T-helper 9 cell (primary cell): ENCODE results near the gene MEX3B.
"Not testable (repeated sequence)": the region's sequence is repeated elsewhere in the genome, so short reads cannot be mapped to it uniquely, and the experiment has no call there.

ENCODE experiments used
- DNase-seq: peaks from one replicate; pipeline ENCODE4 v3.0.0-alpha.2; 2020

MEX3B gene

DNA sequence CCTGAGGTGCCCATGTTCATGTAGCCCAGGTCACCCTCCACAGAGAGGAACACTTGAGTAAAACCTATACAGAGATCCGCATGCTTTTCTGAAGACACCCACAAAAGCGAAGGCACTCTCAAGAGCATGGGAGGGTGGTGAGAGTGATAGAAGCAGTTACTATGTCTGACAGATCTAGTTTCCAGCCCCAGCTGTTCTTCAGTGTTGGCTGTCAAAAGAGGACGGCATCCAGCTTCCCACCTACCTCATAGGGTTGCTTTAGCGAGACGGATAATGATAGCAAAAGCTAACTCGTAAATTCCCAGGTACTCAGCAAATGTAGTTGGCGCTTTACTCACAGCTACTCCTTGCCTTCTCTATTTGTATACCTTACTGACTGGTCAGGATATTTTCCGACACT is 3.0 kb upstream of the MEX3B start:
- DNase-seq, result no peak

GRCh38 chr15:82047453-82048400 is 1.9 kb upstream of the MEX3B start:
- no peak for DNase-seq

GRCh38 chr15:82046666-82047452 is 1.0 kb upstream of the MEX3B start:
- DNase-seq, result peak; percentile 81

DNA sequence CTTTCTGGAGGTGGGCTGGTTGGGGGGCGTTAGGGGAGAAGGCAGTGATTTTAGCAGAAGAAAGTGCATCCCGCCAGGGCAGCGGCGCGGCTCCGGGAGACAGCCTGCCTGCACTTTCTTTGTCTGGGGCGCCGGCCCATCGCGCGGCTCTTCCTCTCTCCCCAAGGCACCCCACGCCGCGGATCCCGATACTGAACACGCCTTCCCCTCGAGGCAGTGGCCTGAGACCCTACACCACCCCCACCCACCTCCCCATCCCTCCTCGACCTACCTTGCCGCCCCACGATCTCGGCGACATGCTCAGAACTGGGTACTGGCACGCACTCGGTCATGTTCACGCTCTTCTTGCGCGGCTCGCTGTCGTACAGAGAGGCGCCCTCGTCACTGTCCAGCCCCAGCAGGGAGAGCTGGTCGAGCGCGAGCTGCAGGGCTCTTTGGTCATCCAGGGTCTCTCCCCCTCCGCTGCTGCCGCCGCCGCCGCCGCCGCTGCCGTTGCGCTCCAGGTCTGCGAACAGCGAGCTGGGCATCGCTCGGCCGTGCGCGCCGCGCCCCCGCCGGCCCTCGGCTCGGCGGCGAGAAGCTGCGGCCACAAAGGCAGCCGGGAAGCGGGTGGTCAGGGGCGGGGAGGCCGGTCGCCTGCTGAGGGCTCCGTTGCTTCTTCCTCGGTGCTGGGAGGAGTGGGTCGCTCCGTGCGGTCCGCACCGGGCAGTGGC is 483 bp downstream of the MEX3B start:
- peak; percentile 9 for DNase-seq

- peak; percentile 8 for DNase-seq
These were observed 1.2 kb downstream of the MEX3B start for GRCh38 chr15:82044373-82045178.

GRCh38 chr15:82043796-82044372 is 1.9 kb downstream of the MEX3B start:
- no peak for DNase-seq

GRCh38 chr15:82043130-82043673 is 2.6 kb downstream of the MEX3B start:
- no peak for DNase-seq

GRCh38 chr15:82040862-82041261 is 5.0 kb downstream of the MEX3B start:
- DNase-seq, result no peak

DNA sequence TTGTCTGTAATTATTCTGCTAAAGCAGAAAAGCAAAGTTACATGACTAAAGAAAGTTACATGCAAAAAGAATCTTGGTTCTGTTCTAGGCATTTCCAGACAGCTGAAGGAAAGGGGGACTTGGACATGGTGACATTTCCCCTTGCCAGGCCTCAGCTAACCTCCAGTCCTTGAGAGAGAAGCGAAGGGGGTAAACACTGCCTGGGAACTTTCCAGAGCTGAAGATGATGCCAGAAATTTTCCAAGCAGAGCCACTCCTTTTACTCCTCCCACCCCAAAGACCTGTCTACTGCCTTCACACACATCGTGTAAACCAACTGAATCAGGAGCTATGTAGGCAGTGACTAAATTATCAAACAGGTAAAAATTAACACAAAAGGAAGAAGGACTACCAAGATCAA is 5.4 kb downstream of the MEX3B start:
- DNase-seq, result no peak

- DNase-seq, result no peak
These were observed 5.9 kb downstream of the MEX3B start for GRCh38 chr15:82039871-82040270.

DNA sequence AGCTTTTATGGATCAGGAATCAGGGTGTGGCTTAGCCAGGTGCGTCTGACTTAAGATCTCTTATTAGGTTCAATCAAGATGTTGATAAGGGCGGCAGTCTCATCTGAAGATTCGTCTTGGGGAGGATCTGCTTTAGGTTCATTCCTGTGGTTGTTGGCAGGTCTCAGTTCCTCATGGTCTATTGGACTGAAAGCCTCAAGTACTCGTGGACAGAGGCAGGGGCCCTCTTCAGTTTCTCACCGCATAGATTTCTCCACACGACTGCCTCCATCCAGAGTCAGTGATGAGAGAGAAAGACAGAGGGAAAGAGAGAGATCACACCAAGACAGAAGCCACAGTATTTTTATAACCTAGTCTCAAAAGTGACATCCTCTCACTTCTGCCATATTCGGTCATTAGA is 9.4 kb downstream of the MEX3B start:
- no peak for DNase-seq

- DNase-seq, result no peak
These were observed 13.9 kb downstream of the MEX3B start for GRCh38 chr15:82031871-82032270.

GRCh38 chr15:82030176-82030575 is 15.6 kb downstream of the MEX3B start:
- DNase-seq, result no peak

- DNase-seq, result not testable (repeated sequence)
These were observed 17.7 kb downstream of the MEX3B start for GRCh38 chr15:82028163-82028562.

GRCh38 chr15:82021992-82022391 is 23.8 kb downstream of the MEX3B start:
- DNase-seq, result no peak

GRCh38 chr15:82020625-82021394 is 25.0 kb downstream of the MEX3B start:
- DNase-seq, result no peak

GRCh38 chr15:82018201-82018600 is 27.6 kb downstream of the MEX3B start:
- no peak for DNase-seq

DNA sequence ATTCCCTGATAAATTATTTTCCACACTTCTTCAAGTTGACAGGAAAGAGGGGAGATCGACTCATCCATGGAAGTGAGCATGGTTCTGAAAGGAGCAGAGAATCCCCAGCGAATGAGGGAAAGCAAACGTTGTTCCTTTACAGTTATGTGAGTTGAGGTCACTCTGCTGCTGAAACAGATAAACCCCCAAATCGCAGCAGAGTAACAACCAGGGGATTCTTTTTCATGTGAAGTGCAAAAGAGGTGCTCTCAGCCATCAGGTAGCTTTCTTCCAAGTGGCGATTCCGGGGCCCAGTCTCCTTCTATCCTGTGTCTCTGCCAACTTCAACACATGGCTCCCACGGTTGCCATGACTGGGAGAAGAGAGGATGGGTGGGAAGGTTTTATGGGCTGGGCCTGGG is 28.2 kb downstream of the MEX3B start:
- no peak for DNase-seq

GRCh38 chr15:82014989-82015388 is 30.8 kb downstream of the MEX3B start:
- DNase-seq, result no peak

DNA sequence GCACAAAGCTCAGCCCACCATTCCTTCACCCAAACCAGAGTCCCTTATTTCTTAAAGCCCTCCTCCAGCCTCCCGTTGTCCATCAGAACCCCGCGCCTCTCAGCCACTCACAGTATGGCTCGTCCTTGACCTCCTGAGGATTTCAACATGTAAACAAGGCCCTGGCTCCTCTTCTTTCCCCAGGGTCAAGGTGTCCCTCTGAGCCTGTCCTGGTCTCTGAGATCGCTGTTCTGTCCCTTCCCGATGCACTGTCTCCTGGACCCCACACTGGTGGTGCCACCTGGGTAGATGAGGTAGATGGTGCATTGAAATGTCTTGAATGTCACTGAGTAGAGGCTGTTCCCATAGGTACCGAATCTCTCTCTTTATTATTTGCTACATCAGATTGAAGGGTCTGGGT is 32.9 kb downstream of the MEX3B start:
- no peak for DNase-seq

DNA sequence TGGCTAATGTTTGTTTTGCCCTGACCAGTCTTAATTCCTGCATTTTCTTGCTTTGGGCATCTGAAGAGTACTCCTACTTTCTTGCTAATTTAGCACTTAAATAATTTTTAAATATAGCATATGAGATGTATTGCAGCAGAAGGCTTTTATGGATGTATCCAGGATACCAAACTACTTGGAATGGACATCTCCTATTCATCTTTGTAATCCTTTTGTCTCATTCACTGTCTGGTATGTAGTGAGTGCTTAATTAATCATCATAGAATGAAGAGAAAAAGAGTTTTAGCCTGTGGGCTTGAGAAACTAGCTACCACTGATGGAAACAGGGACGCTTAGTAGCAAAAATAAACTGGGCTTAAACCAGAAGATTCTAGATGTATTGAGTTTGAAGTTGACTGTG is 40.6 kb downstream of the MEX3B start:
- DNase-seq, result no peak
